ENCODE data around the gene ADAMTS6.
A peak's percentile ranks its signal among the peaks of the same experiment; 100 is the strongest.

The ADAMTS6 gene

GRCh38 chr5:65133477-65134110, 348.1 kb downstream of the ADAMTS6 start:
- DNase-seq: no peak

- DNase-seq: no peak
These were observed 349.3 kb downstream of the ADAMTS6 start for GRCh38 chr5:65132386-65132785.

- no peak for DNase-seq
These were observed 353.5 kb downstream of the ADAMTS6 start for GRCh38 chr5:65128226-65128625.

- no peak for DNase-seq
These were observed 354.4 kb downstream of the ADAMTS6 start for GRCh38 chr5:65127161-65127901.

- no peak for DNase-seq
These were observed 355.1 kb downstream of the ADAMTS6 start for GRCh38 chr5:65126542-65127069.

- DNase-seq: no peak
These were observed 355.9 kb downstream of the ADAMTS6 start for GRCh38 chr5:65125591-65126541.

- no peak for DNase-seq
These were observed 359.8 kb downstream of the ADAMTS6 start for GRCh38 chr5:65121880-65122436.

GRCh38 chr5:65120371-65120967, 361.3 kb downstream of the ADAMTS6 start:
- DNase-seq: no peak

GRCh38 chr5:65117525-65117924, 364.2 kb downstream of the ADAMTS6 start:
- no peak for DNase-seq

GRCh38 chr5:65113771-65114170, 367.9 kb downstream of the ADAMTS6 start:
- no peak for DNase-seq

- no peak for DNase-seq
These were observed 369.6 kb downstream of the ADAMTS6 start for GRCh38 chr5:65111961-65112658.

GRCh38 chr5:65108786-65109743, 372.7 kb downstream of the ADAMTS6 start:
- no peak for DNase-seq

GRCh38 chr5:65105301-65105700, 376.4 kb downstream of the ADAMTS6 start:
- DNase-seq: no peak

- no peak for DNase-seq
These were observed 376.9 kb downstream of the ADAMTS6 start for GRCh38 chr5:65104831-65105230.

- no peak for DNase-seq
These were observed 377.8 kb downstream of the ADAMTS6 start for GRCh38 chr5:65103756-65104440.

- peak; percentile 34 for DNase-seq
These were observed 378.6 kb downstream of the ADAMTS6 start for GRCh38 chr5:65102976-65103711.

GRCh38 chr5:65102371-65102975, 379.2 kb downstream of the ADAMTS6 start:
- no peak for DNase-seq

GRCh38 chr5:65101632-65102100, 380.1 kb downstream of the ADAMTS6 start:
- DNase-seq: no peak

All from NCI-H2107 (cell line).